Subcutaneous adipose tissue (tissue), 4 donors: ENCODE results near the gene SCGB2B2. TPM values are rescaled to one million over a fixed set of nuclear protein-coding genes. Genes with fewer than 3 reads are reported as not detected.

Source experiments
- small RNA-seq: library from RNA; depleted of rRNA; stranded (forward); fragments of <200 nt; gene quantifications from one replicate; pipeline ENCODE3, GENCODE V24; 2016
- total RNA-seq, 4 donors: library from RNA; depleted of rRNA; stranded (reverse); fragments of >200 nt; gene quantifications; one replicate each; pipeline ENCODE4 v1.1.0, GENCODE V29; 2016
- TF ChIP-seq, protein P1 (sequence below): fragments of 450-650 bp; IDR thresholded peaks from one replicate; pipeline ENCODE4 v1.5.1; 2016; ENCODE audit warnings: low read depth, mild to moderate bottlenecking, control low read depth, antibody characterized with exemption, moderate library complexity

Gene SCGB2B2
- total RNA-seq, 4 donors from 2014 or later: 0.17 to 3.2 (median 2.1) TPM

DNA sequence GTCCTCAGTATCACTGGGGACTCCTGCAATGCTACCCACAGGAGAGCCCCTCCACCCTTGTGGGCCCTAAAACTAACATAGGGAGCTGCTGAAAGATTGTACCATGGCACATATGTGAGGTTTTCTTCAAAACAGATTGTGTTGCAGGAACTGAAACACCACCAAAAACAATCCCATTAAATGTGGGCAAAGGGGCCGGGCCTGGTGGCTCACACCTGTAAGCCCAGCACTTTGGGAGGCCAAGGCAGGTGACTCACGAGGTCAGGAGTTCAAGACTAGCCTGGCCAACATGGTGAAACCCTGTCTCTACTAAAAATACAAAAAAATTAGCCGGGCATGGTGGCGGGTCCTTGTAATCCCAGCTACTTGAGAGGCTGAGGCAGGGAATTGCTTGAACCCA, 34.7 kb downstream of the SCGB2B2 start:
- TF ChIP-seq, protein P1, sequence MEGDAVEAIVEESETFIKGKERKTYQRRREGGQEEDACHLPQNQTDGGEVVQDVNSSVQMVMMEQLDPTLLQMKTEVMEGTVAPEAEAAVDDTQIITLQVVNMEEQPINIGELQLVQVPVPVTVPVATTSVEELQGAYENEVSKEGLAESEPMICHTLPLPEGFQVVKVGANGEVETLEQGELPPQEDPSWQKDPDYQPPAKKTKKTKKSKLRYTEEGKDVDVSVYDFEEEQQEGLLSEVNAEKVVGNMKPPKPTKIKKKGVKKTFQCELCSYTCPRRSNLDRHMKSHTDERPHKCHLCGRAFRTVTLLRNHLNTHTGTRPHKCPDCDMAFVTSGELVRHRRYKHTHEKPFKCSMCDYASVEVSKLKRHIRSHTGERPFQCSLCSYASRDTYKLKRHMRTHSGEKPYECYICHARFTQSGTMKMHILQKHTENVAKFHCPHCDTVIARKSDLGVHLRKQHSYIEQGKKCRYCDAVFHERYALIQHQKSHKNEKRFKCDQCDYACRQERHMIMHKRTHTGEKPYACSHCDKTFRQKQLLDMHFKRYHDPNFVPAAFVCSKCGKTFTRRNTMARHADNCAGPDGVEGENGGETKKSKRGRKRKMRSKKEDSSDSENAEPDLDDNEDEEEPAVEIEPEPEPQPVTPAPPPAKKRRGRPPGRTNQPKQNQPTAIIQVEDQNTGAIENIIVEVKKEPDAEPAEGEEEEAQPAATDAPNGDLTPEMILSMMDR: no peak

GRCh38 chr19:34639491-34640085, 37.4 kb downstream of the SCGB2B2 start:
- TF ChIP-seq, protein P1: no peak

DNA sequence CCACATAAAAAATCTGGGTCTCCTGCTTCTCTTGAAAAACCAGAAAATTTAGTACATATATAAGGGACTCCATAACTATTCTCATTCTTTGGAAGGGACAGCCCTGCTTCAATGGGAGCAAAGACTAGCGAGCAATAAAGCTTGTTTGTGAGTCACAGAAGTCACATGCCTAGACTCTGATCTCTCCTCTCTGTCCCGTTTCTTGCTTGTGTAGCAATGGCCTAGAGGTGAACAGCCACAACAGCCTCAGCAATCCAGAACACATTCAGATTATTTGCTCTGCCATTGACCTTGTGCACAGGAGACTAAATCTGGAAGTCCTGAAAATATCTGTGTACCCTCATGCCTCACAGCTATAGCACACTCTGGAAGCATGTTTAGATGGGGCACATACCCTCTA, 43.2 kb downstream of the SCGB2B2 start:
- TF ChIP-seq, protein P1: no peak

Small RNA genes lying within 50 kb of the gene (small RNA-seq; reads per million reads assigned to genes)
- not detected for gene RF00611

Other genes starting within 250 kb of the SCGB2B2 start
- 100 to 1,000 TPM; 113 to 245 (median 197) TPM for gene UBA2, start 248.8 kb downstream of the SCGB2B2 start, total RNA-seq
- gene WTIP, start 195.4 kb downstream of the SCGB2B2 start, total RNA-seq: 10 to 100 TPM in 3 of 4 donors, 1 to 10 TPM in 1; 6.5 to 17.9 (median 16.9) TPM
- 10 to 100 TPM; 25.7 to 34.1 (median 27.7) TPM for gene ZNF302, start 519 bp upstream of the SCGB2B2 start, total RNA-seq
- 10 to 100 TPM; 17.3 to 23.3 (median 21.0) TPM for gene ZNF181, start 57.1 kb upstream of the SCGB2B2 start, total RNA-seq
- 1 to 10 TPM; 4.1 to 5.8 (median 5.7) TPM for gene ZNF599, start 96.1 kb upstream of the SCGB2B2 start, total RNA-seq
- gene ZNF30, start 249.7 kb upstream of the SCGB2B2 start, total RNA-seq: 1 to 10 TPM; 1.8 to 3.4 (median 2.4) TPM